Osteoblast (primary cell): Measurements from ENCODE around the gene DES. TPM values are rescaled to one million over a fixed set of nuclear protein-coding genes. Genes with fewer than 3 reads are reported as not detected.

ENCODE experiments used
- DNase-seq: peaks from one replicate; pipeline ENCODE4 v3.0.0; 2011; ENCODE audit warnings: low spot score, mixed read lengths; ENCODE audit not compliant: insufficient read length; ENCODE audit errors: missing footprints
- H2AFZ ChIP-seq: 2 replicates; pipeline ENCODE4 v1.6.0; 2011; ENCODE audit warnings: mild to moderate bottlenecking, low read length
- H3K27ac ChIP-seq: 2 replicates; pipeline ENCODE4 v1.5.1; 2011; ENCODE audit warnings: mild to moderate bottlenecking, low read depth, low read length, moderate library complexity
- H3K27me3 ChIP-seq: 2 replicates; pipeline ENCODE4 v1.6.0; 2012; ENCODE audit warnings: mild to moderate bottlenecking, control low read depth, inconsistent platforms, low read length, moderate library complexity; ENCODE audit not compliant: insufficient read depth
- H3K36me3 ChIP-seq: 2 replicates; pipeline ENCODE4 v1.5.1; 2011; ENCODE audit warnings: mild to moderate bottlenecking, low read length, control low read depth, moderate library complexity; ENCODE audit not compliant: insufficient read depth
- H3K4me1 ChIP-seq: 2 replicates; pipeline ENCODE4 v1.5.1; 2011; ENCODE audit warnings: mild to moderate bottlenecking, low read length, control low read depth, moderate library complexity; ENCODE audit not compliant: insufficient read depth
- H3K4me2 ChIP-seq: 2 replicates; pipeline ENCODE4 v1.6.0; 2011; ENCODE audit warnings: mild to moderate bottlenecking, low read length; ENCODE audit not compliant: insufficient read depth
- H3K4me3 ChIP-seq: fragments of 200-600 bp; sonication (generic); 3 replicates; pipeline ENCODE4 v1.5.1; 2012; ENCODE audit warnings: mild to moderate bottlenecking, low read length, inconsistent platforms; ENCODE audit not compliant: insufficient read depth
- H3K79me2 ChIP-seq: 2 replicates; pipeline ENCODE4 v1.6.0; 2012; ENCODE audit warnings: mild to moderate bottlenecking, low read length, control low read depth, inconsistent platforms; ENCODE audit not compliant: insufficient read depth
- H3K9me3 ChIP-seq: 2 replicates; pipeline ENCODE4 v1.5.1; 2011; ENCODE audit warnings: low read depth, low read length, control low read depth
- H4K20me1 ChIP-seq: 2 replicates; pipeline ENCODE4 v1.6.0; 2012; ENCODE audit warnings: mild to moderate bottlenecking, low read length, control low read depth; ENCODE audit not compliant: insufficient read depth
- total RNA-seq: library from RNA; depleted of rRNA; stranded (reverse); fragments of >200 nt; gene quantifications from 2 replicates; pipeline ENCODE4 v1.2.3, GENCODE V29; 2012
- TF ChIP-seq, protein P1 (sequence below): IDR thresholded peaks from 2 replicates; pipeline ENCODE4 v1.5.1; 2011; ENCODE audit warnings: mild to moderate bottlenecking, low read depth, low read length, moderate library complexity; ENCODE audit errors: extremely low read depth

The DES gene
- total RNA-seq, 1 donor: 0.72 TPM

DNA sequence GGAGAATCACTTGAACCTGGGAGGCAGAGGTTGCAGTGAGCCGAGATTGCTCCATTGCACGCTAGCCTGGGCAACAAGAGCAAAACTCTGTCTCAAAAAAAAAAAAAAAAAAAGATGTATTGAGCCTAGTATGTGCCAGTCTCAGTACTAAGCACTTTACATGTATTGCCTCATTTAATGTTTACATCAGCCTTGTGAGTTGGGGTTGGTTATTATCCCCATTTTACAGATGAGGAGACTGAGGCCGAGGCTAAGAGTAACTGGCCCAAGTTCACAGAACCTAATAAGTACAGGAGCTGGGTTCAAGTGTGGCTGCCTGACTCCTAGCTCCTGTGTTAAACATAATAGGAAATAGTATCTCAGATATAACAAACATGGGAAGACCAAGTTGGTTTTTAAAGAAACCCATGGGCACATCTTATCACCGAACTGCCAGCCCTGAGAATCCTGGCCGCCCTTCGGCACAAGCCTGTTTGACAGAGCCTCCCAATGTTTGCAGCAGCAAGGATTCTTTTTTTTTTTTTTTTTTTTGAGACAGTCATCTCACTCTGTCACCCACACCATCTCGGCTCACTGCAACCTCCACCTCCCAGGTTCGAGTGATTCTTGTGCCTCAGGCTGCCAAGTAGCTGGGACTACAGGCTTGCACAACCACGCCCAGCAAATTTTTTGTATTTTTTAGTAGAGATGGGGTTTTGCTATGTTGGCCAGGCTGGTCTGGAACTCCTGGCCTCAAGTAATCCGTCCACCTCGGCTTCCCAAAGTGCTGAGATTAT is 56.3 kb downstream of the DES start:
- DNase-seq: no peak
- H3K27me3 ChIP-seq: no peaks in the 10 kb centered on the region
- H3K4me1 ChIP-seq: peaks cover 5% of the 10 kb centered on the region
- no peaks in the 10 kb centered on the region for H3K79me2 ChIP-seq
- H3K27ac ChIP-seq: no peak overlapping the region
- peaks cover 83% of the 10 kb centered on the region for H3K36me3 ChIP-seq
- TF ChIP-seq, protein P1, sequence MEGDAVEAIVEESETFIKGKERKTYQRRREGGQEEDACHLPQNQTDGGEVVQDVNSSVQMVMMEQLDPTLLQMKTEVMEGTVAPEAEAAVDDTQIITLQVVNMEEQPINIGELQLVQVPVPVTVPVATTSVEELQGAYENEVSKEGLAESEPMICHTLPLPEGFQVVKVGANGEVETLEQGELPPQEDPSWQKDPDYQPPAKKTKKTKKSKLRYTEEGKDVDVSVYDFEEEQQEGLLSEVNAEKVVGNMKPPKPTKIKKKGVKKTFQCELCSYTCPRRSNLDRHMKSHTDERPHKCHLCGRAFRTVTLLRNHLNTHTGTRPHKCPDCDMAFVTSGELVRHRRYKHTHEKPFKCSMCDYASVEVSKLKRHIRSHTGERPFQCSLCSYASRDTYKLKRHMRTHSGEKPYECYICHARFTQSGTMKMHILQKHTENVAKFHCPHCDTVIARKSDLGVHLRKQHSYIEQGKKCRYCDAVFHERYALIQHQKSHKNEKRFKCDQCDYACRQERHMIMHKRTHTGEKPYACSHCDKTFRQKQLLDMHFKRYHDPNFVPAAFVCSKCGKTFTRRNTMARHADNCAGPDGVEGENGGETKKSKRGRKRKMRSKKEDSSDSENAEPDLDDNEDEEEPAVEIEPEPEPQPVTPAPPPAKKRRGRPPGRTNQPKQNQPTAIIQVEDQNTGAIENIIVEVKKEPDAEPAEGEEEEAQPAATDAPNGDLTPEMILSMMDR: no peak
- H2AFZ ChIP-seq: no peak overlapping the region
- no peaks in the 10 kb centered on the region for H3K9me3 ChIP-seq
- no peaks in the 10 kb centered on the region for H4K20me1 ChIP-seq
- no peak overlapping the region for H3K4me3 ChIP-seq
- H3K4me2 ChIP-seq: no peak overlapping the region

DNA sequence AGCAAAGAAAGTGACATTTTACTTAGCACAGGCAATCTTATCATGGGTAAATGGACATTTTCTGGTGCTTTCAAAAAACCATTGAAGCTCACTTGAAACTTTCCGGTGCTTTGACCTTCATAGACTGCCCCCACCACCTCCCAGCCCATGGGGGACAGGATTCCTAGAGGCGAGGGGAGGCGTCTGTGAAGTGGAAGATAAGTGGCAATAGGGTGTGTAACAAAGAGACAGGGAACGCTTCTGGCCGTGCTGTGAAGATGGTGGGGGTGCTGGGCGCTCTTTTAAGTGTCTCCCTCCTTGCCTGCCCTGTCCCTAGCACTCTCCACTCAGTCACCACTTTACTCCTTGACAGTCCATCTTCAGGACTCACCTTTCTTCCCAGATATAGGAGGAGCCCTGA is 57.1 kb downstream of the DES start:
- H4K20me1 ChIP-seq: no peaks in the 10 kb centered on the region
- no peak overlapping the region for H2AFZ ChIP-seq
- H3K27me3 ChIP-seq: no peaks in the 10 kb centered on the region
- H3K27ac ChIP-seq: no peak overlapping the region
- H3K4me2 ChIP-seq: no peak overlapping the region
- H3K36me3 ChIP-seq: peaks cover 83% of the 10 kb centered on the region
- DNase-seq: no peak
- no peaks in the 10 kb centered on the region for H3K9me3 ChIP-seq
- no peaks in the 10 kb centered on the region for H3K4me1 ChIP-seq
- H3K4me3 ChIP-seq: no peak overlapping the region
- TF ChIP-seq, protein P1: no peak
- no peaks in the 10 kb centered on the region for H3K79me2 ChIP-seq

DNA sequence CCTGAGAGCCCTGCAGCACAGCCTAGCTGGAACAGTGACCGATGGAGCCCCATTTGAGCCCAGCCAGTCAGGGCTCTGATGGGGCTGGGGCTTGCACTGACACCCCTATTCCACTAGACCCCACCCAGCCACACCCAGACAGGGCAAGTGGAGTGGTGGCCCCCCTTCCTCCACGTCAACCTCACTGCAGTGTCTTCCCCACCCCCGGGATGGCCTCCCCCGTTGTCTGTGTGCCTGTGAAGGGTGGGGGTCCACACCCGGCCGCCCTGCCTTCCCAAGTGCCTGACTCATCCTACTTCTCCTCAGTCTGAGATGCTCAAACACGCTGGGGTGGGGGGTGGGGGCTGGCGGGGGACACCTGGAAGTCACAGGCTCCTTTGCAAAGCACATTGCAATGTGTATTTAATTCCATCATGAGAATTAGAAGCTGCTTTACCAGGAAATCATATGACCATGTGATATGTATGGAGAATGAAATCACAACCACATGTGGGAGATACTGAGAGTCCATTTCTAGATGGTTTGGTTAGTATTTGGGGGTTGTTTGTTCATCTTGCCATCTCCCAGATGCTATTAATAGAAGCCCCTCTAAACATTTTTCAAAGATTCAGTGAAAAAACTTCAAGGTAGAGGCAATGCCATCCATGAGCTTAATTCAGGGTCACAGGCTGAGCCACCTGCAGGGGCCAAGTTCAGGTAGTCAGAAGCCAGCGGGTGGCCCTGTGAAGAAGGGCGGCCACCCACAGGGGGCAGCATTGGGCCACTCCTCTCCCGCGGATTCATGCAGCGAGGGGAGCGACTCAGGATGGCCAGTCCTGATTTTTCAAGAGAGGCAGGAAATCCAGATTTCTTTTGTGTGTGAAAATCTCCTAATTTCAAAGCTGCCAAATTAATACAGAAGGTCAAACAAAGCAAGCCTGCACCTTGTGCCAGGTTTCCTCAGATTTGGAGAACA is 57.8 kb downstream of the DES start:
- DNase-seq: peak; percentile 98
- no peaks in the 10 kb centered on the region for H4K20me1 ChIP-seq
- no peaks in the 10 kb centered on the region for H3K9me3 ChIP-seq
- no peaks in the 10 kb centered on the region for H3K4me1 ChIP-seq
- TF ChIP-seq, protein P1: peak; percentile 81
- no peak overlapping the region for H3K4me2 ChIP-seq
- no peak overlapping the region for H2AFZ ChIP-seq
- H3K27ac ChIP-seq: no peak overlapping the region
- no peaks in the 10 kb centered on the region for H3K79me2 ChIP-seq
- no peak overlapping the region for H3K4me3 ChIP-seq
- H3K27me3 ChIP-seq: no peaks in the 10 kb centered on the region
- peaks cover 81% of the 10 kb centered on the region for H3K36me3 ChIP-seq

Other genes starting within 250 kb of the DES start
- gene SLC23A3, start 248.3 kb upstream of the DES start, total RNA-seq: 1.4 and 1.5 TPM in 2 replicates
- 26.1 and 26.5 TPM in 2 replicates for gene CNPPD1, start 241.5 kb upstream of the DES start, total RNA-seq
- 109 and 121 TPM in 2 replicates for gene RETREG2, start 240.1 kb upstream of the DES start, total RNA-seq
- gene ZFAND2B, start 211.6 kb upstream of the DES start, total RNA-seq: 25.0 and 26.5 TPM in 2 replicates
- 26.2 and 28.2 TPM in 2 replicates for gene ABCB6, start 199.4 kb upstream of the DES start, total RNA-seq
- 56.0 and 60.8 TPM in 2 replicates for gene ATG9A, start 188.7 kb upstream of the DES start, total RNA-seq
- gene ANKZF1, start 188.6 kb upstream of the DES start, total RNA-seq: 35.1 TPM in 2 replicates
- gene GLB1L, start 172.9 kb upstream of the DES start, total RNA-seq: 13.0 and 21.0 TPM in 2 replicates
- 29.5 and 31.8 TPM in 2 replicates for gene STK16, start 172.9 kb upstream of the DES start, total RNA-seq
- not detected in 2 replicates for gene TUBA4B, start 165.1 kb upstream of the DES start, total RNA-seq
- 11.9 and 13.6 TPM in 2 replicates for gene TUBA4A, start 164.5 kb upstream of the DES start, total RNA-seq
- gene DNAJB2, start 139.0 kb upstream of the DES start, total RNA-seq: 33.3 and 41.3 TPM in 2 replicates
- gene PTPRN, start 109.0 kb upstream of the DES start, total RNA-seq: under 0.01 and 1.2 TPM in 2 replicates
- gene RESP18, start 85.6 kb upstream of the DES start, total RNA-seq: not detected in 2 replicates
- 60.7 and 67.3 TPM in 2 replicates for gene DNPEP, start 30.5 kb upstream of the DES start, total RNA-seq
- gene SPEG, start 16.5 kb downstream of the DES start, total RNA-seq: 24.2 and 26.4 TPM in 2 replicates
- 46.0 and 46.3 TPM in 2 replicates for gene GMPPA, start 80.5 kb downstream of the DES start, total RNA-seq
- gene ASIC4, start 96.1 kb downstream of the DES start, total RNA-seq: under 0.01 TPM in 1 of 2 replicates, not detected in the other
- 192 and 221 TPM in 2 replicates for gene CHPF, start 125.4 kb downstream of the DES start, total RNA-seq
- 1.1 and 1.5 TPM in 2 replicates for gene TMEM198, start 125.7 kb downstream of the DES start, total RNA-seq
- 60.4 and 65.9 TPM in 2 replicates for gene OBSL1, start 153.2 kb downstream of the DES start, total RNA-seq
- under 0.01 and 0.29 TPM in 2 replicates for gene INHA, start 153.9 kb downstream of the DES start, total RNA-seq
- 19.4 and 22.1 TPM in 2 replicates for gene STK11IP, start 179.5 kb downstream of the DES start, total RNA-seq
- 2.5 and 3.8 TPM in 2 replicates for gene SLC4A3, start 209.3 kb downstream of the DES start, total RNA-seq